SK-N-MC (cell line): Measurements from ENCODE around the gene AQP12A.

Source experiments
- EZH2 ChIP-seq: fragments of 200-600 bp; sonication (generic); IDR thresholded peaks from one replicate; pipeline ENCODE4 v1.6.1; 2017; ENCODE audit warnings: antibody characterized with exemption
- POLR2AphosphoS5 ChIP-seq: IDR thresholded peaks from 2 replicates; pipeline ENCODE4 v1.6.1; 2012; ENCODE audit warnings: mild to moderate bottlenecking, low read depth, low read length, borderline replicate concordance

DNA sequence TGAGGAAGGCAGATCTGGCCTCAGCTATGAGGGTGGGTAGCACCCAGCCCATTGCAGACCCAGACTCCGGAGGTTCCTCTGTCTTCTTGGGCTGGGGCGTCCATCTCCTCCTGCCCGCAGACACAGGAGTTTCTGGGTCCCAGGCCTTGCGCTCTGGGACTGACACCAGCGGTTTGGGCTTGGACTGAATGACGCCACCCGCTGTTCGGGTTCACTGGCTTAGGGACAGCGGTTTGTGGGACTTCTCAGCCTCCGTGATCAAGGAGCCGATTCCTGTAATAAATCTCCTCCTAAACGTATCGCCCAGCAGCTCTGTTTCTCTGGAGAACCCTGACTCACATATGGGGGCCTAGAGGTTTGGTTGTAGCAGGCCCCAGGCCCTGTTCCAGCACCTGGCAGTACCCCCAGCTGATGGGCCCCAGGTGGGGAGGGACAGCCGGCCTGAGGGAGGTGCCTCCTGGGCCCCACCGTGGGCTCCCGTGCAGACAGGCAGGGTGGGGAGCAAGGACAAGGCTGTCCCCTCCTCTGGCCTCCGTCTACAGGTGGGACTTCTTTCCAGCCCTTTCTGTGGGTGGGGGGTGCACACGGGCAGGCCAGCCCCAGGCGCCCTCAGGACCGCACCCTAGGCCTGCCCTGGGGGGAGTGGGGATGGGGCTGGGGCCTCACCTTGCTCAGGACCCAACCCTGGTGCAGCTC, 4.5 kb upstream of the AQP12A start:
- no peak for TF ChIP-seq EZH2
- TF ChIP-seq POLR2AphosphoS5, result no peak
